ENCODE results near the gene ZNF491.

- TF ChIP-seq, protein P1, sequence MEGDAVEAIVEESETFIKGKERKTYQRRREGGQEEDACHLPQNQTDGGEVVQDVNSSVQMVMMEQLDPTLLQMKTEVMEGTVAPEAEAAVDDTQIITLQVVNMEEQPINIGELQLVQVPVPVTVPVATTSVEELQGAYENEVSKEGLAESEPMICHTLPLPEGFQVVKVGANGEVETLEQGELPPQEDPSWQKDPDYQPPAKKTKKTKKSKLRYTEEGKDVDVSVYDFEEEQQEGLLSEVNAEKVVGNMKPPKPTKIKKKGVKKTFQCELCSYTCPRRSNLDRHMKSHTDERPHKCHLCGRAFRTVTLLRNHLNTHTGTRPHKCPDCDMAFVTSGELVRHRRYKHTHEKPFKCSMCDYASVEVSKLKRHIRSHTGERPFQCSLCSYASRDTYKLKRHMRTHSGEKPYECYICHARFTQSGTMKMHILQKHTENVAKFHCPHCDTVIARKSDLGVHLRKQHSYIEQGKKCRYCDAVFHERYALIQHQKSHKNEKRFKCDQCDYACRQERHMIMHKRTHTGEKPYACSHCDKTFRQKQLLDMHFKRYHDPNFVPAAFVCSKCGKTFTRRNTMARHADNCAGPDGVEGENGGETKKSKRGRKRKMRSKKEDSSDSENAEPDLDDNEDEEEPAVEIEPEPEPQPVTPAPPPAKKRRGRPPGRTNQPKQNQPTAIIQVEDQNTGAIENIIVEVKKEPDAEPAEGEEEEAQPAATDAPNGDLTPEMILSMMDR (IDR thresholded peaks at IDR 0.05): no peak
- TF ChIP-seq POLR2A (IDR thresholded peaks at IDR 0.05): no peak
- TF ChIP-seq EP300 (IDR thresholded peaks at IDR 0.05): no peak
These were observed 48.6 kb upstream of the ZNF491 start for GRCh38 chr19:11749751-11750150.

All from ovary (tissue), 3 donors.